WTC11 (cell line): ENCODE data around the gene WRAP73.

Source experiments
- NR2C2 ChIP-seq: sonication (generic); formaldehyde crosslinking; IDR thresholded peaks from 2 replicates; pipeline ENCODE4 v1.8.0; 2022; ENCODE audit warnings: mild to moderate bottlenecking, missing genetic modification reagents
- SP1 ChIP-seq: sonication (generic); formaldehyde crosslinking; conservative IDR thresholded peaks from 2 replicates; pipeline ENCODE4 v1.8.1; 2022; ENCODE audit warnings: missing genetic modification reagents
- TCF7 ChIP-seq: sonication (generic); formaldehyde crosslinking; IDR thresholded peaks from 2 replicates; pipeline ENCODE4 v1.8.0; 2022; ENCODE audit warnings: mild to moderate bottlenecking, low read depth, missing genetic modification reagents, moderate library complexity
- TF ChIP-seq, protein P1 (sequence below): fragments of 200-600 bp; IDR thresholded peaks from 2 replicates; pipeline ENCODE4 v1.8.0; 2022; ENCODE audit warnings: antibody characterized with exemption
- TF ChIP-seq, protein P2 (sequence below): sonication (generic); formaldehyde crosslinking; IDR thresholded peaks from 2 replicates; pipeline ENCODE4 v1.8.1; 2023; ENCODE audit warnings: mild to moderate bottlenecking, missing genetic modification reagents
- TF ChIP-seq, protein P3 (sequence below): sonication (generic); formaldehyde crosslinking; IDR thresholded peaks from 2 replicates; pipeline ENCODE4 v1.8.1; 2022; ENCODE audit warnings: missing genetic modification reagents, borderline replicate concordance

DNA sequence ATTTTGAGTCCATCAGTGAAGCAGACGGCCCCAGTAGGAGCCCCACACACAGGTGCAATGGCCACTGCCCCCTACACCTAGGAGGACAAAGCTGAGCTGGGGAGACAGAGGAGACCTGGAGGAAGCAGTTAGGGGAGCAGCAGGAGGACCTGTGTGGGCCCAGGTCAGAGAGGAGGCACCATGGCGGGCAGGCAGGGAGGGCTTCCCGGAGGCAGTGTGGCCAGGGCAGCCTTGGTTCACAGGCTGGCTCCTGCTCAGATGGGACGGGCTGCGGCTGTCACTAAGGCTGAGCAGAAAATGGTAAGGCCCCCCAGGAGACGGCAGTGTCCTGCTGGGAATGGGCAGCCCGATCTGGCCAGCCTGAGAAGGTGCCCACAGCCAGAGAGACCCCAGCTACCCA lies 54.0 kb downstream of the WRAP73 start:
- TF ChIP-seq, protein P1, sequence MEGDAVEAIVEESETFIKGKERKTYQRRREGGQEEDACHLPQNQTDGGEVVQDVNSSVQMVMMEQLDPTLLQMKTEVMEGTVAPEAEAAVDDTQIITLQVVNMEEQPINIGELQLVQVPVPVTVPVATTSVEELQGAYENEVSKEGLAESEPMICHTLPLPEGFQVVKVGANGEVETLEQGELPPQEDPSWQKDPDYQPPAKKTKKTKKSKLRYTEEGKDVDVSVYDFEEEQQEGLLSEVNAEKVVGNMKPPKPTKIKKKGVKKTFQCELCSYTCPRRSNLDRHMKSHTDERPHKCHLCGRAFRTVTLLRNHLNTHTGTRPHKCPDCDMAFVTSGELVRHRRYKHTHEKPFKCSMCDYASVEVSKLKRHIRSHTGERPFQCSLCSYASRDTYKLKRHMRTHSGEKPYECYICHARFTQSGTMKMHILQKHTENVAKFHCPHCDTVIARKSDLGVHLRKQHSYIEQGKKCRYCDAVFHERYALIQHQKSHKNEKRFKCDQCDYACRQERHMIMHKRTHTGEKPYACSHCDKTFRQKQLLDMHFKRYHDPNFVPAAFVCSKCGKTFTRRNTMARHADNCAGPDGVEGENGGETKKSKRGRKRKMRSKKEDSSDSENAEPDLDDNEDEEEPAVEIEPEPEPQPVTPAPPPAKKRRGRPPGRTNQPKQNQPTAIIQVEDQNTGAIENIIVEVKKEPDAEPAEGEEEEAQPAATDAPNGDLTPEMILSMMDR: no peak
- TF ChIP-seq SP1 (CRISPR knock-in tag): no peak
- TF ChIP-seq, protein P2, sequence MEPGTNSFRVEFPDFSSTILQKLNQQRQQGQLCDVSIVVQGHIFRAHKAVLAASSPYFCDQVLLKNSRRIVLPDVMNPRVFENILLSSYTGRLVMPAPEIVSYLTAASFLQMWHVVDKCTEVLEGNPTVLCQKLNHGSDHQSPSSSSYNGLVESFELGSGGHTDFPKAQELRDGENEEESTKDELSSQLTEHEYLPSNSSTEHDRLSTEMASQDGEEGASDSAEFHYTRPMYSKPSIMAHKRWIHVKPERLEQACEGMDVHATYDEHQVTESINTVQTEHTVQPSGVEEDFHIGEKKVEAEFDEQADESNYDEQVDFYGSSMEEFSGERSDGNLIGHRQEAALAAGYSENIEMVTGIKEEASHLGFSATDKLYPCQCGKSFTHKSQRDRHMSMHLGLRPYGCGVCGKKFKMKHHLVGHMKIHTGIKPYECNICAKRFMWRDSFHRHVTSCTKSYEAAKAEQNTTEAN (CRISPR knock-in tag): no peak
- TF ChIP-seq, protein P3, sequence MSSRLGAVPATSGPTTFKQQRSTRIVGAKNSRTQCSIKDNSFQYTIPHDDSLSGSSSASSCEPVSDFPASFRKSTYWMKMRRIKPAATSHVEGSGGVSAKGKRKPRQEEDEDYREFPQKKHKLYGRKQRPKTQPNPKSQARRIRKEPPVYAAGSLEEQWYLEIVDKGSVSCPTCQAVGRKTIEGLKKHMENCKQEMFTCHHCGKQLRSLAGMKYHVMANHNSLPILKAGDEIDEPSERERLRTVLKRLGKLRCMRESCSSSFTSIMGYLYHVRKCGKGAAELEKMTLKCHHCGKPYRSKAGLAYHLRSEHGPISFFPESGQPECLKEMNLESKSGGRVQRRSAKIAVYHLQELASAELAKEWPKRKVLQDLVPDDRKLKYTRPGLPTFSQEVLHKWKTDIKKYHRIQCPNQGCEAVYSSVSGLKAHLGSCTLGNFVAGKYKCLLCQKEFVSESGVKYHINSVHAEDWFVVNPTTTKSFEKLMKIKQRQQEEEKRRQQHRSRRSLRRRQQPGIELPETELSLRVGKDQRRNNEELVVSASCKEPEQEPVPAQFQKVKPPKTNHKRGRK: no peak
- no peak for TF ChIP-seq NR2C2
- TF ChIP-seq TCF7 (CRISPR knock-in tag): no peak
